Endothelial cell of coronary artery (primary cell): Measurements from ENCODE around the gene ABCC12. TPM values are rescaled to one million over a fixed set of nuclear protein-coding genes. Genes with fewer than 3 reads are reported as not detected.

Experiments
- total RNA-seq: library from RNA; depleted of rRNA; stranded (reverse); fragments of >200 nt; gene quantifications from 2 replicates; pipeline ENCODE4 v1.2.3, GENCODE V29; 2014

ABCC12 gene
- not detected in 2 replicates for total RNA-seq

DNA sequence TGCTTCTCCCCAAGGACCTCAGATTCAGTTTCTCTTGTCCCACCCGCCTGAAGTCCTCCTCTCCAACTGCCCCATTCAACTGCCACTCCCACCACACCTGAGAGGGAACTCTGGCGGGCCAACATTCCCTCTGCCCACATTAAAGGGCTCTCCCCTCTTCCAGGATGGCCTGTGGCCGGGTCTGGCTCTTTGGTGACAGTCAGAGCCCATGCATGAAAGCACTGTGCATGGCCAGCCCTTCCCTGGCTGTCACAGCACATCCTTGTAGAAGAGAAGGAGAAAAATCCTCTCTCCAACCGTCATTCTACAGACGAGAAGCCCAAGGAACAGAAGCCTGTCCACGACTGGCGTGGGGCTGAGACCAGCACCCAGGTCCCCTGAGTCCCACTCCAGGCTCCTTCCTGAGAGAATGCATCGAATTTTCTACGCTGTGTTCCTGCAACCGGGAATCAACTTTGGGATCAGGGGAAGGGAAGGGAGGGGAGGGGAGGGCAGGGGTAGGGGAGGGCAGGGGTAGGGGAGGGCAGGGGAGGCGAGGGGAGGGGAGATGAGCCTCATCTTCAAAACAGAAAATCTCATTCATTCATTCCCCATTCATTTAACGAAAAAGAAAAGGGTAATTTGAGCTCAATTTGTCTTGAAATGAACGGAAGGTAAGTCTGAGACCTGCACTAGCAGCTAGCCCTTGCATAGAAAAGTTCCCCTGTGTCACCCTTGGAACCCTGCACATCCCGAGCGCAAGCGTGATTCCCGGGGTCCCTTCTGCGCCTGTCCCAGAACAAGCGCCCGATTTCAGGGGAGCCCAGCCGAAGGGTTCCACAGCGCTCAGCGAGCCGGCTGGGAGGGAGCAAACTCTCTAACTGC is at the start of gene ABCC12:
Gene ABCC12 (minus strand): TSS at position 68 of the 864 bp plus-strand sequence. CDS start 9,569 bp downstream, outside the sequence.

Other genes with a start within 250 kb of the ABCC12 start
- gene LONP2, start 88.3 kb upstream of the ABCC12 start, total RNA-seq, result 29.7 and 44.2 TPM in 2 replicates
- under 0.01 and 0.09 TPM in 2 replicates for gene ABCC11, start 91.5 kb upstream of the ABCC12 start, total RNA-seq
- gene SIAH1, start 229.4 kb upstream of the ABCC12 start, total RNA-seq, result 23.3 and 25.3 TPM in 2 replicates